Right lobe of liver (tissue), 4 donors: Measurements from ENCODE around the gene NCKAP5.

Experiments
- CTCF ChIP-seq, 4 donors: fragments of 200-600 bp in 3 of 4; fragments of 450-650 bp in 1 of 4; IDR thresholded peaks; one replicate each; pipeline versions ENCODE4 v1.5.1 to v1.8.0; 2016 to 2022; ENCODE audit warnings: antibody characterized with exemption in 4 of 4, mild to moderate bottlenecking in 2 of 4
- POLR2A ChIP-seq: fragments of 450-650 bp; IDR thresholded peaks from one replicate; pipeline ENCODE4 v1.6.1; 2017; ENCODE audit warnings: antibody characterized with exemption, mild to moderate bottlenecking
- donor health status: DM: no; HTN: no; CAD: no.
- donor health status: DM: no; HTN: no; CAD: no.
- donor health status: DM: no; HTN: yes; CAD: no.

DNA sequence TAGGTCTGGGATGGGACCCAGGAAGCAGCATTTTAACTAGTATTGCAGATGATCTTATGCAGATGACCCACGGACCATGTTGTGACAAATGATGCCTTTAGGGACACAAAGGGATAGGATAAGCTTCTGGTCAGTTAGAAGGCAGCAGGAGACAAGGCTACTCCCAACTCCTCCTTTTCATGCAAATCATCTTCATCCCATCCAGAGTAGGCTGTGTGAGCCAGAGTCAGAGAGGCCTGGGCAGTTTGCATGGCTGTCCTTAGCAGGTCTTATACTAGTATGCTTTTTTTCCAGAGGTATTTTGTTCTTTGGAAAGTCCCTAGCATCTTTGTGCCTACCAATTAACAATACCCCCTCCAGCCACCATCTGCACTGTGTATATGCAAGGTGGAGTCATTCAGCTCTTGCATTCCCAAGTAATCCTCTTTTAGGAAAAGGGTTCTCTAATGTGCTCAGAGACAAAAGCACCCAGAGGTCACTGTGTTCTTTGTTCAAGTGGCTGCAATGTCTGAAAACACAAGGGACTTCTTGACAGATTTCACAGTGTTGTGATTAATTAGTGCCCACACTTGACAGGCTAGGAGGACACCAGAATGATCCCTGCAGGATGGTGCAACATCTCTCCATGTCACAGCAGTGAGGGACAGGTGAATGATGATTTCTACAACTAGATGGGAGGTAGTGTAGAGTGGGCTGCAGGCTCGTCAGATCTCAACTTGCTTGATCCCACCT is 225.8 kb downstream of the NCKAP5 start:
- TF ChIP-seq POLR2A (no peak), CTCF (IDR thresholded peaks at IDR 0.05) (no peak)
